ENCODE measurements around the gene PNPLA5. TPM values are rescaled to one million over a fixed set of nuclear protein-coding genes. Genes with fewer than 3 reads are reported as not detected.

The PNPLA5 gene
- total and polyA plus RNA-seq, 8 donors, result 0.06 to 0.13 (median 0.08) TPM; not detected in 4

DNA sequence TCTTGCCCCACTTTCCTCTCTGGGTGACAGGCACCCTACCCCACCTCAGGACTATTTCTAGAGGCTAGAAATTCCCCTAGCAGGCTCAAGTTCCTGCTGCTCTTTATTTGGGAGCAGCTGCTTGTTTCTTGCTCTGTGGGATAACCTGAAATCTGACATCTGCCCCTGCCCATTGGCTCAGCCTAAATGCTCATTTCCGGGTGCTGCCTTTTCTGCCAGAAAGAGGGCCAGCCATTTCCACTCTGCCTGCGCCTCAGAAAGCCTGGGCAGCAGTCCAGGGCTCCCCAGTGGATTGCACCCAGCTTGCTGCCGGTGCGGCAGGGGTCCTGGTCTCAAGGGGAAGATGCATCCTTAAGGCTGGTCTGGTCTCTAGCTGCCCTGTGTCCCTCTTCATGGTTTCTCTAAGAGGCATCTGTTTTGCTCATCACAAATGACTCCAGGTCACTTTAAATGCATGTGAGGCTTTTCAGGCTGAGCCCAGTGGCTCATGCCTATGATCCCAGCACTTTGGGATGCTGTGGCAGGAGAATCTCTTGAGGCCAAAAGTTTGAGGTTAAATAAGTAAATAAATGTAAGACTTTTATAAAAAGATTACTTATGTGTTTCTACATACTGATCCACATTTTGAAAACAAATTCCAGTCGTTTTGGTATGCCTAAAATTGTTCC is 10.3 kb upstream of the PNPLA5 start:
- ATAC-seq, result no peak
- no peak for TF ChIP-seq CTCF (IDR thresholded peaks at IDR 0.05)

DNA sequence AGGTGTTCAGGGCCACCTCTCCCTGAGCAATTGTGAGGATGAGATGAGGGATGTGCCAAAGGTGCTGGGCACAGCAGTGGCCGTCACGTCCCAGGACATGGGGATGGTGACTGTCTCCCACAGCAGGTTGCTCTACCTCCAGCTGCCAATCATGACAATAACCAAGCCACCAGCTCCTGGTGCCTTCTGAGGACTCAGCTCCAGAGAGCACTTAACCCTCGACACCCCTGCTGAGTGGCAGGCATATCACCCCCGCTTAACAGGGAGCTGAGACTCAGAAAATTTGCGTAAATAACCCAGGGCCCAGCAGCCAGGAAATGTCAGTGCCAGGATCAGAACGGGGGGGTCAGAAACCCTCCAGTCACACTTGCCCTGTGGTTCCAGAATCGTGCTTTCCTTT is 8.4 kb upstream of the PNPLA5 start:
- no peaks in the 10 kb centered on the region for H3K9me3 ChIP-seq
- intact Hi-C loops (cut with DNase I), result no loop called here
- no peak overlapping the region for H3K27ac ChIP-seq
- no peak for DNase-seq
- ATAC-seq, result no peak
- no peak for TF ChIP-seq CTCF (IDR thresholded peaks at IDR 0.05)
- H3K36me3 ChIP-seq, result no peaks in the 10 kb centered on the region
- peaks cover 0 to 68% of the 10 kb centered on the region in 2 donors for H3K27me3 ChIP-seq
- H3K4me3 ChIP-seq, result no peak overlapping the region
- H3K4me1 ChIP-seq, result no peaks in the 10 kb centered on the region

More for the DNA sequence above, 10.3 kb upstream of the PNPLA5 start:
- DNase-seq, result no peak
- Histone ChIP-seq H3K27ac (no peak overlapping the region), H3K27me3 (peaks cover 0 to 72% of the 10 kb centered on the region in 2 donors), H3K4me1 (no peaks in the 10 kb centered on the region), H3K4me3 (no peak overlapping the region), H3K36me3 (no peaks in the 10 kb centered on the region), H3K9me3 (no peaks in the 10 kb centered on the region)
- intact Hi-C loops (cut with DNase I), result no loop called here

DNA sequence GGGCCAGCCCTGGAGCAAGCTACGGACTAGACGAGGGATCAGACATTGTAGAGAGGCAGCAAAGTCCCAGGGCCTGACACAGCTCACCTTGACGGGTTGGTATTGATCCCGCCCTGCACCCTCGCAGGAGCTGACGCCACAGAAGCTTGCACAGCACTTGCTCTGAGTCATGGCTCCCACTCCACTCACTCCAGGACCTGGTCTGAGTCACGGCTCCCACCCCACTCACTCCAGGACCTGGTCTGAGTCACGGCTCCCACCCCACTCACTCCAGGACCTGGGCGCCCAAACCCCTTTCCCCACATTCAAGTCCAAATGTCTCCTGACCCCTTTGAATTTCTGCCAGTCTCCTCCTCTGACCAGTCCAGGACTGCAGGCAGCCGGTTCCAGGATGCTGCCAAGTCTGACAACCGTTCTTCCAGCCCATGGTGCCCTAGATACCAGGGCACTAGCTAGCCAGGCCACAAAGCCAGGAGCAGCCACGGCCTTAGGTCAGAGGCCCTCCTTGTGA is 6.0 kb upstream of the PNPLA5 start:
- no peak for DNase-seq
- Histone ChIP-seq H3K4me1 (no peaks in the 10 kb centered on the region), H3K36me3 (no peaks in the 10 kb centered on the region), H3K4me3 (no peak overlapping the region), H3K27me3 (peaks cover 3 to 67% of the 10 kb centered on the region in 2 donors), H3K9me3 (no peaks in the 10 kb centered on the region), H3K27ac (no peak overlapping the region)
- intact Hi-C loops (cut with DNase I), result no loop called here
- no peak for TF ChIP-seq CTCF (IDR thresholded peaks at IDR 0.05)
- ATAC-seq, result peak; percentile 37

DNA sequence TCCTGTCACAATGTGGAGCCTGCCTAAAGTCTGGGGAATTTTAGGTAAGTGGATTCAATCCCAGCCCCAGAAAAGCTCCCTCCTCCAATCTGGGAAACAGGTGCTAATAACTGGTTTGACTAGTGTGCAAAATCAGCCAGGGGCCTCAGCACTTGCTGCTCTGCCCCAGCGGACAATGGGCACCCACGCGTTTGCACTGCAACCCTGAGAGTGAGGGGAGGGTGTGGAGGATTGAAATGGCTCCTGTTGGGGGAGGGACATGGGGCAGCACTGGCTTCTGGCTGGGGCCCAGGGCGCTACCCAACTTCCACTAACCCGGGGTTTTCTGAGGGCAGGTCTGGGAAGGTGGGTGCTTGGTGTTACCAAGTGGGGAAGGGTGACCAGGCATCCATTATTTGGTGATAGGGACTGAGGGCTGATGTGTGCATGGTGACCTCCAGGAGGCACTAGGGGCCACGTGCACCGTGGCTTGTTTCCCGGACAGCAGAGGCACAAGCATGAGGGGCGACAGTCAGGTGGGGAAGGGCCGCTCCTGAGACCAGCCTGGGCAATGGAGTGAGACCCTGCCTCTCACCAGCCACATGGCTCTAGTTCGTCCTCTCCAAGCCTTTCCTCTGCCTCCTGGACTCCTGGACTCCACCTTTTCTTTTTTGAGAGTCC is 4.3 kb upstream of the PNPLA5 start:
- Histone ChIP-seq H3K4me3 (no peak overlapping the region), H3K36me3 (no peaks in the 10 kb centered on the region), H3K27me3 (peaks cover 20 to 70% of the 10 kb centered on the region in 2 donors), H3K4me1 (peaks cover 0 to 4% of the 10 kb centered on the region in 2 donors), H3K9me3 (no peaks in the 10 kb centered on the region), H3K27ac (no peak overlapping the region)
- intact Hi-C loops (cut with DNase I), result no loop called here
- TF ChIP-seq CTCF (IDR thresholded peaks at IDR 0.05), result no peak
- no peak for DNase-seq
- no peak for ATAC-seq

DNA sequence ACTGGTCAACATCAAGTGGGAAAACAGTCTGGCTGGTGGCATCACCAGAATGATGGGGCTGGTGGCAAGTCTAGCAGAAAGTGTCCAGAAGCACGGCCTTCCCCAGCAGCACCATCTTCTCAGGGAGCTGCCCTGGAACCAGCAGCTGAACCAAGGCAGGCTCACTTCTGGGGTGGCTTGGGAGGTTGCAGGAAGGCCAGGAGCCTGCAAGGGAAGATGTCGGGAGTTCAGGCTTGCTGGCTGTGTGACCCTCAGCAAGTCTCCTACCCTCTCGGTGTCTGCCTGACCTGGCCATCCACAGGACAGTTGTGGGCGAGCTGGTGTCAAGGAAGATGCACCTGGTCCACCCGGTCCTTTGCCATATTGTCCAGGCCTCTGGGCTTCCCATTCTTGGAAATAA is 2.3 kb upstream of the PNPLA5 start:
- intact Hi-C loops (cut with DNase I), result no loop called here
- no peaks in the 10 kb centered on the region for H3K36me3 ChIP-seq
- peaks cover 26 to 70% of the 10 kb centered on the region in 2 donors for H3K27me3 ChIP-seq
- H3K27ac ChIP-seq, result no peak overlapping the region
- no peaks in the 10 kb centered on the region for H3K9me3 ChIP-seq
- DNase-seq (no peak), ATAC-seq (no peak)
- TF ChIP-seq CTCF (IDR thresholded peaks at IDR 0.05), result no peak
- H3K4me3 ChIP-seq, result no peak overlapping the region
- H3K4me1 ChIP-seq, result peaks cover 0 to 4% of the 10 kb centered on the region in 2 donors

Data from left lung (tissue), 10 donors.